ENCODE data around the gene GREB1. TPM values are rescaled to one million over a fixed set of nuclear protein-coding genes. Genes with fewer than 3 reads are reported as not detected.
"Not testable (repeated sequence)": the region's sequence is repeated elsewhere in the genome, so short reads cannot be mapped to it uniquely, and the experiment has no call there.

GREB1 gene
- total RNA-seq, 1 experiment from 2014 or later: 0.90 TPM

DNA sequence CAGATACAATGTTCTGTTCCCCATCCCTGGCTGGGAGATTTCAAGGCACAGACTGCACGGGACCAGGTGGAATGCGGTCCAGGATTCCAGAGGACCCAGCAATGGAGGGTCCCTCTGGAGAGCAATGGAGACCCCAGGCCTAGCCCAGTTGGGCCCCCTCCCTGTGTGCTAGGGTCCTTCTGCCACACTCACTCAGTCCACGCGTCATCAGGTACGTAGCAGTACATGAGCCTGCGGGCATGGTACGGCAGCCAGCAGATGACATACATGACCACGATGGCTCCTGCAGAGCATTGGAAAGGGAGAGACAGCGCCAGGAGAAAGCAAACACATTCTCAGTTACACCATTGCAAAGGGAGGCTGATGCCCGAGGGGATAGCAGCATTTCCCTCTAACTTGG is 126.0 kb downstream of the GREB1 start:
- no peak overlapping the region for H3K4me3 Mint-ChIP-seq (ENCODE audit: low read depth, unreplicated experiment)
- no peaks in the 10 kb centered on the region for H3K36me3 Mint-ChIP-seq (ENCODE audit: insufficient read depth, unreplicated experiment)
- intact Hi-C loops (cut with micrococcal nuclease; ENCODE audit: unreplicated experiment): no loop called here
- H3K27ac Mint-ChIP-seq (ENCODE audit: unreplicated experiment): no peak overlapping the region
- H3K4me1 Mint-ChIP-seq (ENCODE audit: low read depth, unreplicated experiment): peaks cover 22% of the 10 kb centered on the region
- peaks cover 3% of the 10 kb centered on the region for H3K9me3 Mint-ChIP-seq (ENCODE audit: low read depth, unreplicated experiment)
- BruUV-seq (replicated peaks): no TSS peak
- TF ChIP-seq, protein P1, sequence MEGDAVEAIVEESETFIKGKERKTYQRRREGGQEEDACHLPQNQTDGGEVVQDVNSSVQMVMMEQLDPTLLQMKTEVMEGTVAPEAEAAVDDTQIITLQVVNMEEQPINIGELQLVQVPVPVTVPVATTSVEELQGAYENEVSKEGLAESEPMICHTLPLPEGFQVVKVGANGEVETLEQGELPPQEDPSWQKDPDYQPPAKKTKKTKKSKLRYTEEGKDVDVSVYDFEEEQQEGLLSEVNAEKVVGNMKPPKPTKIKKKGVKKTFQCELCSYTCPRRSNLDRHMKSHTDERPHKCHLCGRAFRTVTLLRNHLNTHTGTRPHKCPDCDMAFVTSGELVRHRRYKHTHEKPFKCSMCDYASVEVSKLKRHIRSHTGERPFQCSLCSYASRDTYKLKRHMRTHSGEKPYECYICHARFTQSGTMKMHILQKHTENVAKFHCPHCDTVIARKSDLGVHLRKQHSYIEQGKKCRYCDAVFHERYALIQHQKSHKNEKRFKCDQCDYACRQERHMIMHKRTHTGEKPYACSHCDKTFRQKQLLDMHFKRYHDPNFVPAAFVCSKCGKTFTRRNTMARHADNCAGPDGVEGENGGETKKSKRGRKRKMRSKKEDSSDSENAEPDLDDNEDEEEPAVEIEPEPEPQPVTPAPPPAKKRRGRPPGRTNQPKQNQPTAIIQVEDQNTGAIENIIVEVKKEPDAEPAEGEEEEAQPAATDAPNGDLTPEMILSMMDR (IDR thresholded peaks at IDR 0.05; ENCODE audit: unreplicated experiment): no peak
- DNase-seq: no peak
- CTCF ChIA-PET: no interaction called here
- peaks cover 36% of the 10 kb centered on the region for H3K27me3 Mint-ChIP-seq (ENCODE audit: unreplicated experiment)

DNA sequence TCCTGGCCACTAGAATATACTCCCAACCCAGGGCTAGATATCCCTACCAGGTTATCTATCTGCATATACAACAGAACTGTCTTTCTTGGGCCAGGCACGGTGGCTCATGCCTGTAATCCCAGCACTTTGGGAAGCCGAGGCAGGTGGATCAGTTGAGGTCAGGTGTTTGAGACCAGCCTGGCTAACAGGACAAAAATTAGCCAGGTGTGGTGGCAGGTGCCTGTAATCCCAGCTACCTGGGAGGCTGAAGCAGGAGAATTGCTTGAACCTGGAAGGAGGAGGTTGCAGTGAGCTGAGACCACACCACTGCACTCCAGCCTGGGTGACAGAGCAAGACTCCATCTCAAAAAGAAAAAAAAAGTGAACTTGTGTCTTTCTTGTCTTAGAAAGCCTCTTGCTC is 126.6 kb downstream of the GREB1 start:
- H3K27ac Mint-ChIP-seq (ENCODE audit: unreplicated experiment); CTCF ChIA-PET; DNase-seq; H3K9me3 Mint-ChIP-seq (ENCODE audit: low read depth, unreplicated experiment); H3K36me3 Mint-ChIP-seq (ENCODE audit: insufficient read depth, unreplicated experiment); BruUV-seq (replicated peaks); intact Hi-C loops (cut with micrococcal nuclease; ENCODE audit: unreplicated experiment); H3K4me3 Mint-ChIP-seq (ENCODE audit: low read depth, unreplicated experiment): not testable (repeated sequence)
- H3K27me3 Mint-ChIP-seq (ENCODE audit: unreplicated experiment): peaks cover 36% of the 10 kb centered on the region
- H3K4me1 Mint-ChIP-seq (ENCODE audit: low read depth, unreplicated experiment): peaks cover 22% of the 10 kb centered on the region

GRCh38 chr2:11661891-11662435 is 128.1 kb downstream of the GREB1 start:
- BruUV-seq (replicated peaks): no TSS peak
- intact Hi-C loops (cut with micrococcal nuclease; ENCODE audit: unreplicated experiment): no loop called here
- no peak overlapping the region for H3K4me3 Mint-ChIP-seq (ENCODE audit: low read depth, unreplicated experiment)
- H3K27me3 Mint-ChIP-seq (ENCODE audit: unreplicated experiment): peaks cover 32% of the 10 kb centered on the region
- TF ChIP-seq, protein P1 (IDR thresholded peaks at IDR 0.05; ENCODE audit: unreplicated experiment): no peak
- no peaks in the 10 kb centered on the region for H3K36me3 Mint-ChIP-seq (ENCODE audit: insufficient read depth, unreplicated experiment)
- no peak for DNase-seq
- no peak overlapping the region for H3K27ac Mint-ChIP-seq (ENCODE audit: unreplicated experiment)
- H3K4me1 Mint-ChIP-seq (ENCODE audit: low read depth, unreplicated experiment): peaks cover 13% of the 10 kb centered on the region
- CTCF ChIA-PET: no interaction called here
- peaks cover 3% of the 10 kb centered on the region for H3K9me3 Mint-ChIP-seq (ENCODE audit: low read depth, unreplicated experiment)

DNA sequence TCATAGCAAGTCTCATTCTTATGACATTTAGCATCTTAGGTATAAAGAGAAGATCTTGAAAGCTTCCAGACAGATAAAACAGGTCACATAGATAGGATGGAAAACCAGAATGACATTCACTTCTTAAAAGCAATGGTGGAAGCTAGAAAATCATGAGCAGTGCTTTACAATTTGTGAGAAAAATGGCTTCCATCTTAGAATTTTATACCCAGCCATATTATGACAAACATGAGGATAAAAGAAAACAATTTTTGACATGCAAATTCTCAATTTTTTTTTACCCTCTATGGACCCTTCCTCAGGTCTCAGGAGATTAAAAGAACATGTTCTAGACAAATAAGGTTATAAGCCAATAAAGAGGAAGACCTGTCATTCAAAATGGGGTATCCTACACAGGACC is 129.0 kb downstream of the GREB1 start:
- Mint-ChIP-seq H3K9me3 (ENCODE audit: low read depth, unreplicated experiment) (peaks cover 3% of the 10 kb centered on the region), H3K27ac (ENCODE audit: unreplicated experiment) (no peak overlapping the region), H3K36me3 (ENCODE audit: insufficient read depth, unreplicated experiment) (no peaks in the 10 kb centered on the region), H3K4me1 (ENCODE audit: low read depth, unreplicated experiment) (peaks cover 12% of the 10 kb centered on the region), H3K27me3 (ENCODE audit: unreplicated experiment) (peaks cover 31% of the 10 kb centered on the region), H3K4me3 (ENCODE audit: low read depth, unreplicated experiment) (no peak overlapping the region)
- TF ChIP-seq, protein P1 (IDR thresholded peaks at IDR 0.05; ENCODE audit: unreplicated experiment): no peak
- intact Hi-C loops (cut with micrococcal nuclease; ENCODE audit: unreplicated experiment): no loop called here
- DNase-seq: no peak
- no TSS peak for BruUV-seq (replicated peaks)
- CTCF ChIA-PET: interaction anchor here (0.7 to 1.0 kb wide), 2 partner anchors 24 to 34 kb away, joined by 3 read pairs; no protein-coding TSS in a partner anchor

DNA sequence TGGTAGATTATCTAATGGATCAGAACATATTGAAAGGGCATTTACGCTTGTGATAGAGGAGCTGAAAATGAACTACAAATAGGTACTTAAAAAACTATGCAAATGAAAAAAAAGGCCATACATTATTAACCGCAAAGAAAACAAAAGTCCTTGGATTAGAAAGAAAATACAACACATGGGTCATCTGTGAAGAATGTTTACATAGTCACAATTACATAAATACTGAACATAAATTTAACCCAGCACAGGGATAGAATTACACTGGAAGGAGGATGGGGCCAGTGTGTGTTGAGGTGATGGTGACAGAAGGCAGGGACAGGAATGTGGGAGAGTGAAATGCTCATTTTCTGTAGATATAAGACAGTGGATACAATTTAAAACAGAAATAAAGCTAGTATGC is 129.6 kb downstream of the GREB1 start:
- DNase-seq: no peak
- H3K36me3 Mint-ChIP-seq (ENCODE audit: insufficient read depth, unreplicated experiment): no peaks in the 10 kb centered on the region
- H3K9me3 Mint-ChIP-seq (ENCODE audit: low read depth, unreplicated experiment): peaks cover 3% of the 10 kb centered on the region
- TF ChIP-seq, protein P1 (IDR thresholded peaks at IDR 0.05; ENCODE audit: unreplicated experiment): no peak
- BruUV-seq (replicated peaks): no TSS peak
- intact Hi-C loops (cut with micrococcal nuclease; ENCODE audit: unreplicated experiment): no loop called here
- peaks cover 12% of the 10 kb centered on the region for H3K4me1 Mint-ChIP-seq (ENCODE audit: low read depth, unreplicated experiment)
- no peak overlapping the region for H3K4me3 Mint-ChIP-seq (ENCODE audit: low read depth, unreplicated experiment)
- H3K27ac Mint-ChIP-seq (ENCODE audit: unreplicated experiment): no peak overlapping the region
- CTCF ChIA-PET: interaction anchor here (0.5 to 1.0 kb wide), 2 partner anchors 35 to 826 kb away, joined by 3 read pairs; no protein-coding TSS in a partner anchor
- peaks cover 36% of the 10 kb centered on the region for H3K27me3 Mint-ChIP-seq (ENCODE audit: unreplicated experiment)

Data from Calu3 (cell line).